ENCODE data around the gene TUSC2.

- TF ChIP-seq, protein P1, sequence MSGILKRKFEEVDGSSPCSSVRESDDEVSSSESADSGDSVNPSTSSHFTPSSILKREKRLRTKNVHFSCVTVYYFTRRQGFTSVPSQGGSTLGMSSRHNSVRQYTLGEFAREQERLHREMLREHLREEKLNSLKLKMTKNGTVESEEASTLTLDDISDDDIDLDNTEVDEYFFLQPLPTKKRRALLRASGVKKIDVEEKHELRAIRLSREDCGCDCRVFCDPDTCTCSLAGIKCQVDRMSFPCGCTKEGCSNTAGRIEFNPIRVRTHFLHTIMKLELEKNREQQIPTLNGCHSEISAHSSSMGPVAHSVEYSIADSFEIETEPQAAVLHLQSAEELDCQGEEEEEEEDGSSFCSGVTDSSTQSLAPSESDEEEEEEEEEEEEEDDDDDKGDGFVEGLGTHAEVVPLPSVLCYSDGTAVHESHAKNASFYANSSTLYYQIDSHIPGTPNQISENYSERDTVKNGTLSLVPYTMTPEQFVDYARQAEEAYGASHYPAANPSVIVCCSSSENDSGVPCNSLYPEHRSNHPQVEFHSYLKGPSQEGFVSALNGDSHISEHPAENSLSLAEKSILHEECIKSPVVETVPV (CRISPR knock-in tag; IDR thresholded peaks at IDR 0.05) = no peak
- no peak for TF ChIP-seq PATZ1 (CRISPR knock-in tag; IDR thresholded peaks at IDR 0.05; ENCODE audit: borderline replicate concordance)
- no peak for TF ChIP-seq ARNTL (CRISPR knock-in tag; IDR thresholded peaks at IDR 0.05; ENCODE audit: borderline replicate concordance, low read depth)
- no peak for TF ChIP-seq TSHZ2 (CRISPR knock-in tag; IDR thresholded peaks at IDR 0.05)
- no peak for TF ChIP-seq TCF4 (CRISPR knock-in tag; IDR thresholded peaks at IDR 0.05; ENCODE audit: borderline replicate concordance)
- no peak for TF ChIP-seq ZC3H10 (CRISPR knock-in tag; IDR thresholded peaks at IDR 0.05)
- no peak for TF ChIP-seq ESRRG (CRISPR knock-in tag; IDR thresholded peaks at IDR 0.05)
- no peak for TF ChIP-seq ZFP3 (CRISPR knock-in tag; IDR thresholded peaks at IDR 0.05)
- no peak for TF ChIP-seq RARB (CRISPR knock-in tag; IDR thresholded peaks at IDR 0.05)
- TF ChIP-seq, protein P2, sequence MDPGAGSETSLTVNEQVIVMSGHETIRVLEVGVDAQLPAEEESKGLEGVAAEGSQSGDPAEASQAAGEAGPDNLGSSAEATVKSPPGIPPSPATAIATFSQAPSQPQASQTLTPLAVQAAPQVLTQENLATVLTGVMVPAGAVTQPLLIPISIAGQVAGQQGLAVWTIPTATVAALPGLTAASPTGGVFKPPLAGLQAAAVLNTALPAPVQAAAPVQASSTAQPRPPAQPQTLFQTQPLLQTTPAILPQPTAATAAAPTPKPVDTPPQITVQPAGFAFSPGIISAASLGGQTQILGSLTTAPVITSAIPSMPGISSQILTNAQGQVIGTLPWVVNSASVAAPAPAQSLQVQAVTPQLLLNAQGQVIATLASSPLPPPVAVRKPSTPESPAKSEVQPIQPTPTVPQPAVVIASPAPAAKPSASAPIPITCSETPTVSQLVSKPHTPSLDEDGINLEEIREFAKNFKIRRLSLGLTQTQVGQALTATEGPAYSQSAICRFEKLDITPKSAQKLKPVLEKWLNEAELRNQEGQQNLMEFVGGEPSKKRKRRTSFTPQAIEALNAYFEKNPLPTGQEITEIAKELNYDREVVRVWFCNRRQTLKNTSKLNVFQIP (CRISPR knock-in tag; IDR thresholded peaks at IDR 0.05; ENCODE audit: borderline replicate concordance, low read depth) = no peak
Measured at GRCh38 chr3:50322115-50322385, 6.0 kb downstream of the TUSC2 start.

Measured in SK-N-SH treated with all-trans-retinoic acid at 6 μM for 48 hours (cell line).